H1 (cell line): ENCODE data around the gene APOL5. TPM values are rescaled to one million over a fixed set of nuclear protein-coding genes. Genes with fewer than 3 reads are reported as not detected.

Experiments used
- CTCF ChIA-PET: fragments of 300-600 bp; sonication (Branson Sonifier 250); formaldehyde crosslinking; loops from one replicate; lab custom pipeline; 2021; ENCODE audit not compliant: partially characterized antibody; lab: Charles Lee
- POLR2A ChIA-PET: fragments of 300-600 bp; sonication (Branson Sonifier 250); formaldehyde crosslinking; loops from one replicate; lab custom pipeline; 2021; ENCODE audit warnings: inconsistent platforms; ENCODE audit not compliant: partially characterized antibody; lab: Charles Lee
- DNase-seq, 2 experiments: peaks; one replicate each; pipeline versions ENCODE4 v3.0.0 to v3.0.0-alpha.2; 2010 to 2022; ENCODE audit warnings: low spot score in 2 of 2, low read depth in 1 of 2, mixed read lengths in 1 of 2
- FAIRE-seq: peaks from 2 replicates; lab custom pipeline; 2011; peaks lifted over from hg19 to GRCh38; lab: Jason Lieb, UNC
- H2AFZ ChIP-seq: 2 replicates; pipeline ENCODE4 v1.8.1; 2012; ENCODE audit warnings: low read length, inconsistent platforms
- H2AK5ac ChIP-seq: 2 replicates; pipeline ENCODE4 v1.6.1; 2013; ENCODE audit warnings: low read depth, low read length
- H2BK120ac ChIP-seq: replicated peaks from 2 replicates; pipeline ENCODE3; 2013; ENCODE audit warnings: low read depth, low read length, inconsistent platforms
- H2BK12ac ChIP-seq: 2 replicates; pipeline ENCODE4 v1.6.1; 2013; ENCODE audit warnings: low read depth, low read length
- H2BK15ac ChIP-seq: 2 replicates; pipeline ENCODE4 v1.6.1; 2013; ENCODE audit warnings: low read length
- H2BK20ac ChIP-seq: 2 replicates; pipeline ENCODE4 v1.6.1; 2013; ENCODE audit warnings: low read length
- H2BK5ac ChIP-seq: 2 replicates; pipeline ENCODE4 v1.6.1; 2013; ENCODE audit warnings: low read depth, low read length
- H3K14ac ChIP-seq: 2 replicates; pipeline ENCODE4 v1.6.1; 2013; ENCODE audit warnings: inconsistent platforms; ENCODE audit not compliant: insufficient read length
- H3K18ac ChIP-seq: 2 replicates; pipeline ENCODE4 v1.6.1; 2013; ENCODE audit warnings: low read length; ENCODE audit errors: extremely low read depth
- H3K23ac ChIP-seq: 2 replicates; pipeline ENCODE4 v1.6.1; 2013; ENCODE audit warnings: inconsistent platforms; ENCODE audit not compliant: insufficient read length
- H3K23me2 ChIP-seq: 2 replicates; pipeline ENCODE4 v1.6.1; 2013; ENCODE audit warnings: low read depth, low read length
- H3K27ac ChIP-seq: 2 replicates; pipeline ENCODE4 v1.6.1; 2011; ENCODE audit warnings: low read depth, low read length, inconsistent platforms
- H3K27me3 ChIP-seq, 4 experiments: replicated peaks in 1 of 4; 1 replicate in 1 of 4; 2 replicates in 3 of 4; pipeline versions ENCODE4 v1.6.1 to v1.8.1; 2011 to 2013; ENCODE audit warnings: low read length in 3 of 4, mild to moderate bottlenecking in 3 of 4, inconsistent platforms in 2 of 4, mixed read lengths in 2 of 4, moderate library complexity in 1 of 4; ENCODE audit not compliant: control insufficient read depth in 3 of 4, insufficient read depth in 3 of 4; ENCODE audit errors: extremely low read depth in 1 of 4
- H3K36me3 ChIP-seq, 4 experiments: 2 replicates each; pipeline versions ENCODE4 v1.6.1 to v1.8.1; 2011 to 2013; ENCODE audit warnings: mild to moderate bottlenecking in 4 of 4, low read length in 3 of 4, moderate library complexity in 2 of 4, control low read depth in 1 of 4, inconsistent platforms in 1 of 4; ENCODE audit not compliant: insufficient read depth in 4 of 4, control insufficient read depth in 2 of 4
- H3K4ac ChIP-seq: replicated peaks from 2 replicates; pipeline ENCODE3; 2013; ENCODE audit warnings: low read length, low read depth, mixed read lengths, inconsistent platforms; ENCODE audit not compliant: insufficient read length
- H3K4me1 ChIP-seq, 4 experiments: replicated peaks in 1 of 4; 1 replicate in 1 of 4; 2 replicates in 3 of 4; pipeline versions ENCODE4 v1.6.1 to v1.8.1; 2011 to 2013; ENCODE audit warnings: low read length in 3 of 4, inconsistent platforms in 2 of 4, mixed read lengths in 1 of 4; ENCODE audit not compliant: insufficient read depth in 4 of 4, control insufficient read depth in 3 of 4
- H3K4me2 ChIP-seq, 2 experiments: 2 replicates each; pipeline versions ENCODE4 v1.6.1 to v1.8.1; 2011 to 2013; ENCODE audit warnings: low read depth in 2 of 2, low read length in 2 of 2, control low read depth in 1 of 2, inconsistent platforms in 1 of 2, mild to moderate bottlenecking in 1 of 2; ENCODE audit not compliant: insufficient read depth in 1 of 2
- H3K4me3 ChIP-seq, 4 experiments: fragments of 200-600, 300-600 bp in 1 of 4; sonication (generic), shearing (Covaris generic), sonication (Bioruptor Twin) in 1 of 4; 2 replicates each; pipeline versions ENCODE4 v1.5.1 to v1.8.1; 2011 to 2016; ENCODE audit warnings: low read length in 4 of 4, low read depth in 3 of 4, control low read depth in 2 of 4, inconsistent platforms in 2 of 4, mild to moderate bottlenecking in 2 of 4, mixed read lengths in 1 of 4, moderate library complexity in 1 of 4; ENCODE audit not compliant: insufficient read depth in 2 of 4; ENCODE audit errors: extremely low read depth in 1 of 4
- H3K56ac ChIP-seq: replicated peaks from 2 replicates; pipeline ENCODE3; 2013; ENCODE audit warnings: low read depth, mild to moderate bottlenecking, mixed read lengths, low read length, inconsistent platforms; ENCODE audit not compliant: insufficient read length
- H3K79me1 ChIP-seq: 2 replicates; pipeline ENCODE4 v1.6.1; 2013; ENCODE audit warnings: low read depth, low read length, control low read depth
- H3K79me2 ChIP-seq, 2 experiments: 2 replicates each; pipeline versions ENCODE4 v1.6.1 to v1.8.1; 2012 to 2013; ENCODE audit warnings: low read length in 2 of 2, mild to moderate bottlenecking in 2 of 2, inconsistent platforms in 1 of 2; ENCODE audit not compliant: insufficient read depth in 2 of 2, control insufficient read depth in 1 of 2
- H3K9ac ChIP-seq, 4 experiments: replicated peaks in 1 of 4; 1 replicate in 1 of 4; 2 replicates in 3 of 4; pipeline versions ENCODE4 v1.6.1 to v1.8.1; 2011 to 2013; ENCODE audit warnings: low read depth in 3 of 4, low read length in 3 of 4, control low read depth in 2 of 4, mild to moderate bottlenecking in 2 of 4, moderate library complexity in 2 of 4, inconsistent platforms in 1 of 4; ENCODE audit errors: extremely low read depth in 1 of 4
- H3K9me3 ChIP-seq, 2 experiments: 2 replicates each; pipeline versions ENCODE4 v1.6.1 to v1.8.1; 2012 to 2013; ENCODE audit warnings: mild to moderate bottlenecking in 2 of 2, moderate library complexity in 2 of 2, control low read depth in 1 of 2, inconsistent platforms in 1 of 2, low read depth in 1 of 2, low read length in 1 of 2, mixed read lengths in 1 of 2; ENCODE audit not compliant: insufficient read depth in 2 of 2
- H4K20me1 ChIP-seq, 2 experiments: replicated peaks in 1 of 2; 2 replicates each; pipeline versions ENCODE3 to v1.8.1; 2011 to 2013; ENCODE audit warnings: inconsistent platforms in 2 of 2, low read length in 2 of 2, mild to moderate bottlenecking in 1 of 2; ENCODE audit not compliant: insufficient read depth in 2 of 2, control insufficient read depth in 1 of 2
- H4K5ac ChIP-seq: 2 replicates; pipeline ENCODE4 v1.6.1; 2013; ENCODE audit warnings: low read length, low read depth, mixed read lengths, inconsistent platforms; ENCODE audit not compliant: insufficient read length
- H4K8ac ChIP-seq: 2 replicates; pipeline ENCODE4 v1.8.0; 2013; ENCODE audit warnings: mild to moderate bottlenecking, moderate library complexity, low read length, inconsistent platforms; ENCODE audit not compliant: insufficient read depth; ENCODE audit errors: extremely low read depth
- H4K91ac ChIP-seq: replicated peaks from 2 replicates; pipeline ENCODE3; 2013; ENCODE audit warnings: low read length, mixed read lengths, inconsistent platforms; ENCODE audit not compliant: insufficient read length
- WGBS, 2 experiments: shearing (Covaris generic) in 1 of 2; methylation state at CpG; one replicate each; pipeline versions ENCODE4 v1.1.6 to v1.1.7; 2013 to 2015; ENCODE audit warnings: low lambda C conversion rate in 2 of 2, mixed read lengths in 2 of 2, inconsistent platforms in 1 of 2, low coverage in 1 of 2, missing lambda C conversion rate in 1 of 2; ENCODE audit not compliant: insufficient replicate concordance in 2 of 2, insufficient coverage in 1 of 2, insufficient read length in 1 of 2; ENCODE audit errors: extremely low coverage in 1 of 2, missing lambda C conversion rate in 1 of 2; 5-methylcytosine and 5-hydroxymethylcytosine counted together
- polyA plus RNA-seq, 7 experiments: library from polyadenylated mRNA; depleted of rRNA in 3 of 7; stranded (reverse) in 5 of 7; unstranded in 2 of 7; fragments of >200 nt in 5 of 7; fragments of 200-250 nt in 2 of 7; gene quantifications; 1 replicate in 5 of 7; 2 replicates in 1 of 7; 4 replicates in 1 of 7; pipeline versions ENCODE4 v1.2.1 to v1.2.3, GENCODE V29; 2011 to 2013; ENCODE audit warnings: missing spikeins in 2 of 7, mixed read lengths in 2 of 7
- total RNA-seq: library from RNA; stranded (reverse); fragmentation: NEBNext Ultra II Directional; extraction: Animal tissue kit (Norgen Biotek cat#: 25700); gene quantifications from 2 replicates; pipeline ENCODE4 v1.2.1, GENCODE V29; 2021
- TF ChIP-seq, protein P1 (sequence below): IDR thresholded peaks from 2 replicates; pipeline ENCODE4 v1.6.1; 2011; ENCODE audit warnings: low read length, improper control_type of control experiment
- TF ChIP-seq, protein P2 (sequence below): IDR thresholded peaks from 2 replicates; pipeline ENCODE4 v1.6.1; 2012; ENCODE audit warnings: inconsistent platforms

The APOL5 gene
- total and polyA plus RNA-seq, 2 of the 8 experiments (the other 6 are each of a cell fraction or from before 2014, with no cell fraction given), result not detected

DNA sequence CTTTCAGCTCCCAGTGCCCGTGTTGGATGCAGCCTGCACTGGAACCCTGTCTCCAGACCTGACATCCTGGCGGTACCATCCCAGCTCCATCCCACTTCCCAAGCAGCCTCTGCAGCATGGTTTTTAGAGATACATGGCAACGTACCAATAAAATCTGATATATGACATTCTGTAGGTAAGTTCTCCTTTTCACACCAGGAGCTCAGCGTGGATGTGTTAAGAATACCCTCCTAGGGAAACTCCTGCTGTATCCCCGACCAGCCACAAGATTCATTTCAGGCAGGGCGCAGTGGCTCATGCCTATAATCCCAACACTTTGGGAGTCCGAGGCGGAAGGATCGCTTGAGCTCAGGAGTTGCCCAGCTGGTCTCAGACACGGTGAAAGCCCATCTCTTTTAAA, 15.4 kb downstream of the APOL5 start:
- no peak overlapping the region for H3K4me2 ChIP-seq
- ChIA-PET CTCF (interaction anchor here (0.6 to 1.3 kb wide), 7 partner anchors 13 to 397 kb away, joined by 3 to 5 read pairs (median 3); no protein-coding TSS in a partner anchor), POLR2A (interaction anchor here (1.3 kb wide), 1 partner anchor 85 kb away, joined by 5 read pairs; the partner anchor contains the start of gene APOL6)
- no peak overlapping the region for H2BK120ac ChIP-seq
- H3K4ac ChIP-seq, result no peak overlapping the region
- no peaks in the 10 kb centered on the region for H4K20me1 ChIP-seq
- no peak overlapping the region for H2BK12ac ChIP-seq
- H3K23me2 ChIP-seq, result 0 out of 2 replicates have a peak, but pooled peaks cover 3% of the 10 kb centered on the region
- no peak overlapping the region for H4K91ac ChIP-seq
- H3K14ac ChIP-seq, result no peak overlapping the region
- H3K9me3 ChIP-seq, result peaks cover 3 to 8% of the 10 kb centered on the region in 2 experiments; a peak in 3 of 4 replicates
- no peak for DNase-seq
- no peak overlapping the region for H4K5ac ChIP-seq
- H3K36me3 ChIP-seq, result peaks cover 0 to 6% (median 3%) of the 10 kb centered on the region in 4 experiments; a peak in 3 of 8 replicates
- no peak overlapping the region; the same call in 1 of the 2 replicates for H3K18ac ChIP-seq
- no peak overlapping the region for H2BK15ac ChIP-seq
- no peaks in the 10 kb centered on the region for H3K27me3 ChIP-seq
- no peak overlapping the region for H3K9ac ChIP-seq
- 85% methylated on average over 10 of the region's 10 CpGs; no CpG with 5 or more reads in 1 of the 2 experiments for WGBS, 2 experiments
- no peak overlapping the region for H2AFZ ChIP-seq
- H3K56ac ChIP-seq, result no peak overlapping the region
- H2AK5ac ChIP-seq, result no peak overlapping the region
- no peak overlapping the region for H2BK5ac ChIP-seq
- no peaks in the 10 kb centered on the region for H3K79me1 ChIP-seq
- H4K8ac ChIP-seq, result no peak overlapping the region; the same call in 1 of the 2 replicates
- TF ChIP-seq, protein P1, sequence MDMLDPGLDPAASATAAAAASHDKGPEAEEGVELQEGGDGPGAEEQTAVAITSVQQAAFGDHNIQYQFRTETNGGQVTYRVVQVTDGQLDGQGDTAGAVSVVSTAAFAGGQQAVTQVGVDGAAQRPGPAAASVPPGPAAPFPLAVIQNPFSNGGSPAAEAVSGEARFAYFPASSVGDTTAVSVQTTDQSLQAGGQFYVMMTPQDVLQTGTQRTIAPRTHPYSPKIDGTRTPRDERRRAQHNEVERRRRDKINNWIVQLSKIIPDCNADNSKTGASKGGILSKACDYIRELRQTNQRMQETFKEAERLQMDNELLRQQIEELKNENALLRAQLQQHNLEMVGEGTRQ, result no peak
- TF ChIP-seq, protein P2, sequence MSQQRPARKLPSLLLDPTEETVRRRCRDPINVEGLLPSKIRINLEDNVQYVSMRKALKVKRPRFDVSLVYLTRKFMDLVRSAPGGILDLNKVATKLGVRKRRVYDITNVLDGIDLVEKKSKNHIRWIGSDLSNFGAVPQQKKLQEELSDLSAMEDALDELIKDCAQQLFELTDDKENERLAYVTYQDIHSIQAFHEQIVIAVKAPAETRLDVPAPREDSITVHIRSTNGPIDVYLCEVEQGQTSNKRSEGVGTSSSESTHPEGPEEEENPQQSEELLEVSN, result no peak
- H3K79me2 ChIP-seq, result no peaks in the 10 kb centered on the region
- no peaks in the 10 kb centered on the region for H3K4me1 ChIP-seq
- no peak for FAIRE-seq
- no peak overlapping the region for H3K23ac ChIP-seq
- no peak overlapping the region for H3K4me3 ChIP-seq
- no peak overlapping the region for H2BK20ac ChIP-seq
- H3K27ac ChIP-seq, result no peak overlapping the region
